ENCODE measurements around the gene KCNQ1. TPM values are rescaled to one million over a fixed set of nuclear protein-coding genes. Genes with fewer than 3 reads are reported as not detected.
A peak's percentile ranks its signal among the peaks of the same experiment; 100 is the strongest.

Gene KCNQ1
- total and polyA plus RNA-seq, 9 of the 15 experiments (the other 6 are each of a cell fraction or from before 2014, with no cell fraction given), result 0.44 TPM; not detected in 8

DNA sequence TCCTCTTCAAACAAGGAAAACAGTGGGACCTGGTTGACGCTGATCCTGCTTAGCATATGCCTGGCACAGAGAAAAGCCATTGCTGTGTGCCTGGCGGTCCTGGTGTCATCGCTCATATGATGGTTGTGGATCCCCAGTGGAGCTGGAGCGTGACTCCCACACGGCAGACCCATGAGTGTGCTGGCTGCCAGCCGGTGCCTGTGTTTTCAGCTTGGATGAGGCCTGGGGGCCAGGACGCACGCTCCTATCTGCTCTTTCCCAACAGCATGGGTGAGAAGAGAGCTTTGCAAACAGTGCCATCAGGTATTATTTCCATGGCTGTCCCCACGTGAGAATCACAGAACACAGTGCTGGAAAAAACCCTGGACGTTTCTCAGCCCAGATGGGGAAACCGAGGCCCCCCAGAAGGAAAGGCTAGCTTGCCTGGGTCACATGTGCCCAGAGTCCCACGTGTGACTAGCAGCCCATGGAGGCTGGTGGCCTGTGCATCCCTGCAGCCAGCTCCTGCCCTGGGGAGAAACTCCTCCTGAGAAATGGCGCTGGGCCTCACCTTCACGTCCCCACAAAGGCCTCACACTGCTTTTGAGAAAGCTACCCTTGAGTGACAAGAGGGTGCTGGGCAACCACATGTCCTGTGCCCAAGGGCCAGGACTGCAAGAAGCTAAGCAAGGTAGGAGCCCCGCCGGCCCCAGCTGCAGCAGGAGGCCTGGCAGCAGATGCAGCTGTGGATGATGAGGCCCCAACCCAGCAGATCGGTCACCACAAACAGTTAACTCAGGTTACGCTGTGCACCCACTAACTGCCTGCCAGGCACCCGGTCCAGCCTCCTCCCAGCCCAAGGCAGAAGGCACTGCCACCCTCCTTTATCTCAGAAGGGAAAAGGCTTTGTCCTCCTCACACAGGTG lies 436.5 kb downstream of the KCNQ1 start (continued):
- TF ChIP-seq NELFE (IDR thresholded peaks at IDR 0.05; ENCODE audit: insufficient read depth, insufficient read length) (no peak), BDP1 (IDR thresholded peaks at IDR 0.05; ENCODE audit: insufficient read depth, insufficient read length) (no peak), ZNF133 (CRISPR knock-in tag; IDR thresholded peaks at IDR 0.05) (no peak), SMAD4 (CRISPR knock-in tag; conservative IDR thresholded peaks at IDR 0.05) (no peak), EP400 (IDR thresholded peaks at IDR 0.05) (no peak), NR2F6 (CRISPR knock-in tag; IDR thresholded peaks at IDR 0.05) (no peak), LARP7 (IDR thresholded peaks at IDR 0.05) (no peak), MAFG (tag; conservative IDR thresholded peaks at IDR 0.05) (no peak)

DNA sequence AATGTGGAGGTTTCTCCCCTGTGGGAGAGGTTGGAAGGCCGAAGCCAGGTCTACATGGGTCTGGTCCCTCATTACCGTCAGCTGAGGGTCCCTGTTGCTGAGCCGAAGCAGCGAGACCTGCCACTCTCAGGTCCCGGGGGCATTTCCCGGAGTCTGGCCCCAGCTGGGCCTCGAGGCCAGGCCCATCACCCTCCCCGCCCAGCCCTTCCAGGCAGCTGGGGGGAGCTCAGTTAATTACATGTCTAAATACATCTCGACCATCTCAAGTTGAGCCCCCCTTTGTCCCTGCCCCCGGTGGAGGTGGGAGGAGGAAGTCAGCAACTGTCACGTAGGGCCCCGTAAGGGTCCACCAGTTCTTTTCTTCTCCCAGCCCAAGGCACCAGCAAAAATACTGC lies 437.2 kb downstream of the KCNQ1 start:
- ATAC-seq, result no peak
- POLR2A ChIA-PET, result interaction anchor here (1.1 kb wide), 1 partner anchor 14 kb away, joined by 5 read pairs; no protein-coding TSS in a partner anchor
- Histone ChIP-seq H3K9ac (ENCODE audit: insufficient read depth in 1 of 2, low read depth in 2 of 2, low read length in 2 of 2) (no peak overlapping the region), H3K36me3 (ENCODE audit: control insufficient read depth, insufficient read depth, low read length) (no peaks in the 10 kb centered on the region), H3K79me2 (ENCODE audit: control insufficient read depth, insufficient read depth, low read length) (no peaks in the 10 kb centered on the region), H4K20me1 (replicated peaks; ENCODE audit: control insufficient read depth, insufficient read depth, low read length) (no peaks in the 10 kb centered on the region), H3K4me1 (replicated peaks in 1 of 2; ENCODE audit: control insufficient read depth in 2 of 2, insufficient read depth in 2 of 2, low read length in 2 of 2) (peaks cover 12 to 53% of the 10 kb centered on the region in 2 experiments; a peak in 4 of 5 replicates), H3K4me3 (no peak overlapping the region), H3K4me2 (ENCODE audit: insufficient read depth, low read length) (no peak overlapping the region), H3K9me3 (replicated peaks; ENCODE audit: control insufficient read depth, insufficient read depth, low read depth, low read length) (peaks cover 6% of the 10 kb centered on the region), H3K9me1 (ENCODE audit: control insufficient read depth, insufficient read depth, low read length) (no peaks in the 10 kb centered on the region), H2AFZ (ENCODE audit: low read depth, low read length) (no peak overlapping the region), H3K27me3 (ENCODE audit: control insufficient read depth in 2 of 2, insufficient read depth in 2 of 2, low read length in 2 of 2) (0 out of 5 replicates have a peak, but pooled peaks cover 0 to 9% of the 10 kb centered on the region in 2 experiments), H3K27ac (ENCODE audit: extremely low read depth, low read depth, low read length) (no peak overlapping the region)
- TF ChIP-seq STAT5B (CRISPR knock-in tag; IDR thresholded peaks at IDR 0.05), result no peak
- TF ChIP-seq, protein P1, sequence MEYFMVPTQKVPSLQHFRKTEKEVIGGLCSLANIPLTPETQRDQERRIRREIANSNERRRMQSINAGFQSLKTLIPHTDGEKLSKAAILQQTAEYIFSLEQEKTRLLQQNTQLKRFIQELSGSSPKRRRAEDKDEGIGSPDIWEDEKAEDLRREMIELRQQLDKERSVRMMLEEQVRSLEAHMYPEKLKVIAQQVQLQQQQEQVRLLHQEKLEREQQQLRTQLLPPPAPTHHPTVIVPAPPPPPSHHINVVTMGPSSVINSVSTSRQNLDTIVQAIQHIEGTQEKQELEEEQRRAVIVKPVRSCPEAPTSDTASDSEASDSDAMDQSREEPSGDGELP (CRISPR knock-in tag; IDR thresholded peaks at IDR 0.05; ENCODE audit: borderline replicate concordance), result 0 out of 2 replicates have a peak, but pooled peaks have one; percentile 9
- WGBS (ENCODE audit: insufficient coverage, low coverage, missing lambda C conversion rate), result 46% methylated on average over 11 of the region's 12 CpGs
- CTCF ChIA-PET (ENCODE audit: low intra/inter-chr PET ratio), result interaction anchor here (0.7 kb wide), 1 partner anchor 98 kb away, joined by 3 read pairs; no protein-coding TSS in a partner anchor
- intact Hi-C loops (cut with micrococcal nuclease), result loop anchor here (2.0 to 10.0 kb wide), 2 partner anchors 13 to 317 kb away; no protein-coding TSS in a partner anchor
- BruUV-seq (replicated peaks), result no TSS peak
- no peak for FAIRE-seq
- DNase-seq (ENCODE audit: extremely low read depth in 1 of 4, low spot score in 3 of 4), result no peak
- in situ Hi-C loops (cut with MboI), result no loop called here
